T follicular helper cell (primary cell): ENCODE results near the gene VAPB.
"Not testable (repeated sequence)": the region's sequence is repeated elsewhere in the genome, so short reads cannot be mapped to it uniquely, and the experiment has no call there.

Experiments used
- DNase-seq: peaks from one replicate; pipeline ENCODE4 v3.0.0-alpha.2; 2020; ENCODE audit warnings: low read depth
- total RNA-seq, 2 experiments: gene quantifications; one replicate each; lab custom pipeline; 2026; lab: John Stamatoyannopoulos, UW

VAPB gene
- total RNA-seq: 34.1 to 42.4 reads per million in 2 experiments

- DNase-seq: peak; percentile 95
Observed at GRCh38 chr20:58388882-58389323, at the start of gene VAPB. Gene VAPB, plus strand, starts transcription at chr20:58389229. Its CDS starts 231 bp downstream, at chr20:58389460.

DNA sequence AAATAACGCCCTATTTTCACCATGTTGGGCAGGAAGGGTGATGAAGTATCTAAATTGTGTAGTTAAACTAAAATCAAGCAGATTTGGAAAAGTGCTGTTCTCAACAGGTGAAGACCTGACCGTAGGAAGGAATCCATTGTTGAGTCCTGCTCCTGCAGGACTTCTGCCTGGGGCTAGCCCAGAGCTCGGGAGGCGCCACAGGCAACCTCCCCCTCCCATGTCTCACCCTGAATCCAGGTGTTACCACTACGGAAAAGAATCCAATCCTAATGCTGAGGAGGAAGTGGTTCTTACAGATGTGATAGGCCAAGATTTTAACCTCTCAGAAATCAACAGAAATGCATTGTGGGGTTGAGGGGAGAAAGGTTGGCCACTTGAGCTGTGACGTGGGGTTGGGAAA lies 49.3 kb upstream of the VAPB start:
- no peak for DNase-seq

GRCh38 chr20:58340151-58340550 lies 48.9 kb upstream of the VAPB start:
- no peak for DNase-seq

GRCh38 chr20:58340853-58341252 lies 48.2 kb upstream of the VAPB start:
- DNase-seq: no peak

GRCh38 chr20:58342104-58342945 lies 46.7 kb upstream of the VAPB start:
- DNase-seq: no peak

- no peak for DNase-seq
Observed at GRCh38 chr20:58344741-58345140, 44.3 kb upstream of the VAPB start.

- DNase-seq: no peak
Observed at GRCh38 chr20:58349570-58349969, 39.5 kb upstream of the VAPB start.

- DNase-seq: no peak
Observed at GRCh38 chr20:58352468-58352867, 36.6 kb upstream of the VAPB start.

DNA sequence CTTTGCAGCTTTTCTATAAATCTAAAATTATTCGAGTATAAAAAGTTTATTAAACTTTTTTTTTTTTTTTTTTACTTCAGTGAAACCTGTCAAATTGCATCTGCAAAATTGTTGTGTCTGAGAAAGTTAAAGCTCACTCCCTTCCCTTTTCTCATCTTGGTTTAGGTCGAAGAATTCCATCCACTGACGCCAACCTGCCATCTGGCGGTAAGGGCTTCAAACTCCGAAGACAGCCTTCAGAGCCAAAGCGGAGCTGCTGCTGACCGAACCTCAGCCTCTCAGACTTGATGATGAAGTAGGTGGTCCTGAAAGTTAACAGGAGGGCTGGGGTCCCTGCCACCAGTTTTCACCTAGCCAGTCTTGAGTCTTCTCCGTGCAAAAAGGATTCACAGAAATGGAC lies 29.6 kb upstream of the VAPB start:
- no peak for DNase-seq

DNA sequence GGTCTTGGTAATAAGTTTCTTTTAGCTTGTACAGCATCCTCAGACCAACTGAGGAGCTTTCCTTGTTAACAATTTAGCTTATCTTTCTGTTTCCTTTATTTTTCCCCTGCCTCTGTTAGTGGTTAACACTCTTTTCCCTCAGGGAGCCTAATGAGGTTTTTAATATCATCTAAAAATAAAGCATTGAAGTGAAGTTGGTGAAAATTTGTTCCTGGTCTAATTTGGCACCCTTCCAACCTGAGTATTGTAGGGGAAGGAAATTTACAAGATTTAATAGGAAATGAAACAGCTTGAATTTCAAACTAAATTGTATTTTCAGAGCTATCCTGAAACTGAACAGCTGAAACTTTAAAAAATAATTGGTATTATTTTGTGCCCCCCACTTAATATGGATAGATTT lies 28.1 kb upstream of the VAPB start:
- no peak for DNase-seq

GRCh38 chr20:58361481-58362205 lies 27.4 kb upstream of the VAPB start:
- DNase-seq: no peak

DNA sequence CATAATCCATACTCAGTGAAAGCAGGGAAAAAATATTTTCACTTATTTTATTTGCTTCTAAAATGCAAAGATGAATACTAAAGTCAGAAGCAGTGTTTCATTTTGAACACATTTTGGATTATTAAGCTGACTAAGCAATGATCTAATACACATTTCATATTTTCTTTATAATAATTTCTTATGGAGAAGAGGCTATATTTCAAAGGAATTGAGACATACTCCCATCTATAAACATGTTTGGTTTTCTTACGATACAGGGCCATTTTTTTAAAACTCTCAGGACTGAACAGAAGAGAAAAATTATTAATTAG lies 26.9 kb upstream of the VAPB start:
- DNase-seq: no peak

DNA sequence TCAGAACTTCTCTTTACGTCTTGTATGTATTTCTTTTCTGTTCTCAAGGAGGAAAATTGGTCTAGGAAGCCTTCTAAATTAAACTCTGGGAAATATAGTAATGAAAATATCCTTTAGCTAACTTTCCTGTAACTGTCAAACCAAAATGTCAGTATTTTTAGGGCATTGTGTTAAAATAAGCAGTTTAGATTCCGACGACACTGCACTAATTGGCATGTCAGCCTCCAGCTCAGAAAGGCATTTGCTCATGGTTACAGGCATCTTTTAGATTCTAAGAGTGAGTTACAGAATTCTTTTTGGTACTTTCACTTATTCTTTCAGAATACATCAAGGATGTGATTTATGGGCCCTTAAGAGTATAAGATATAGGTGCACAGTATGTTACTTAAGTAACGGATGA lies 26.1 kb upstream of the VAPB start:
- no peak for DNase-seq

- no peak for DNase-seq
Observed at GRCh38 chr20:58366866-58367265, 22.2 kb upstream of the VAPB start.

- DNase-seq: no peak
Observed at GRCh38 chr20:58372806-58373205, 16.2 kb upstream of the VAPB start.

GRCh38 chr20:58373296-58373695 lies 15.7 kb upstream of the VAPB start:
- DNase-seq: not testable (repeated sequence)

DNA sequence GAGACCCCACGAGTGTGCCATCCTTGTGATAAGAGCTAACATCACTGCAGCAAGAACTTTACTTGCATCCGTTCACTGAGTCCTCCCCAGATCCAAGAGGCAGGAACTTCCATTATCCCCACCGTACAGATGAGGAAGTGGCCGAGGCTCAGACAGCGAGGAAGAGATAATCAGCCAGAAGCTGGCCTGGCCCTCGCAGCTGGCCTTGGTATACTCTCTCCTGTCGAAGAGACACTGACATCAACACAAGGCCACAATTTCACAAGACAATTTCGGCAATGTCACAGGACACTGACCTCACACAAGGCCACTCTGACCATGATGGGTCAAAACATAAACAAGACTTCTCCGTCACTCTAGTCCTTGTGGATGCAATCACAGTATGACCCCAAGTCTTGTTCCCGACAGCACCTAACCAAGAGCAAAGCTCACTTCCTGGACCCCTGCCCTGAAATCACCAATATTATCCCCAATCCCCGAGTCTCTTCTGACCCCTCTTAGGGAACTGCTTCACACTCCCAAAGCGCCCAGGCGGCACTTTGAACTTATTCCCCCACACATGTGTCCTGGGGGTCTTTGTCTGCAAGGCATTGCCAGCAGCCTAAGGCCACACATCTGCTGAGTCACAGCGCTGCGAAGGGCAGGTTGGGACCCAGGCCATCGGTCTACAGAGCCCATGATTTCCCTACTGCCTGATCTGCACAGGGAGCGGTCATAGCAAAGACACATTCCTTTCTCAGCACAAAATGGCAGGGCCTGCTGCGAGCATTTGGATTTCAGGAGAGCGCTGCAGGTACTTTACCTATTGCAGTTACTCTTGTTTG lies 14.8 kb upstream of the VAPB start:
- DNase-seq: no peak

GRCh38 chr20:58374906-58375758 lies 13.9 kb upstream of the VAPB start:
- DNase-seq: no peak

GRCh38 chr20:58375759-58376352 lies 13.2 kb upstream of the VAPB start:
- DNase-seq: no peak

- no peak for DNase-seq
Observed at GRCh38 chr20:58377017-58377416, 12.0 kb upstream of the VAPB start.

GRCh38 chr20:58377766-58378401 lies 11.1 kb upstream of the VAPB start:
- DNase-seq: no peak
